OCI-LY3 (cell line): ENCODE measurements around the gene FNDC5.

Experiments used
- CTCF ChIP-seq: fragments of 200-600, 300-600 bp; sonication (generic); IDR thresholded peaks from 2 replicates; pipeline ENCODE4 v1.5.1; 2014; ENCODE audit warnings: antibody characterized with exemption, low read length, low read depth
- EZH2phosphoT487 ChIP-seq: fragments of 200-600 bp; shearing (Covaris generic); IDR thresholded peaks from 2 replicates; pipeline ENCODE4 v1.6.1; 2018; ENCODE audit warnings: antibody characterized with exemption, mixed run types, low read depth

GRCh38 chr1:32891241-32891570 lies 20.5 kb upstream of the FNDC5 start:
- TF ChIP-seq CTCF, result no peak
- TF ChIP-seq EZH2phosphoT487, result no peak
